ENCODE data around the gene DOCK3. TPM values are rescaled to one million over a fixed set of nuclear protein-coding genes. Genes with fewer than 3 reads are reported as not detected.

Gene DOCK3
- total and polyA plus RNA-seq, 3 donors from 2014 or later = 8.4 to 11.7 (median 11.2) TPM

DNA sequence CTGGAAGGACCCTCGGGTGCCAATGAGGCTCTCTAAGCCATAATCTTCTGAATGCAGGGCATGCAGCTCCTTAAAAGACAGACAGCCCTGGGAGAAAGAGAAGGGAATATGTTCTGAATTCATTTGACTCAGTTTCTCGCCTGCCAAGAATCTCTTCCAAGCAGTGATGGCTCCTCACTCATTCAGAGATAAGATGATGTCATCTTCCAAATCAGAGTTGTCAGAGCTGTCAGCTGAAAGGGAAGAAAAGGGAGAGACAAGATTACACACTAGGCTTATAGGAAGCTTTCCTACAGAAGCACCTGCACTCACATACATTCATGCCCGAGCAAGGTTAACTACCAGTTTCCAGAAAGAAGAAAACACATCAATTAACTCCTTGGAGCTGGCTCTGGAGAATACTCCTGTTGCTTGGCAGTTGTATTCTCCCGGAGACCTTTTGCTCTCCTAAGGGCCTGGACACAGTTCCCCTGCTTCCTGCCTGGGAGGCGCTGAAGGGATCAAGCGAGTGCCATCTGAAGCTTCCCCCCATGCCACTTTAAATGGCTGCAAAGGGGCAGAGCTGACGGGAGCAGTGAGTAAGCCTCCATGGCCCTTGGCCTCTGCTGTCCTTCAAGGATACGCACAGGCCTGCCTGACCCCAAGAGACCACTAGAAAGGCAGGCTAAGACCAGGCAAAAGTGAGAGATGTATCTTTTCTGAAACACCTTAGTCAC, 724.0 kb downstream of the DOCK3 start:
- no peaks in the 10 kb centered on the region for H3K27me3 ChIP-seq
- DNase-seq = no peak
- intact Hi-C loops (cut with DNase I; ENCODE audit: low total_unique reads) = loop anchor here (10.0 kb wide), 2 partner anchors 96 to 266 kb away; no protein-coding TSS in a partner anchor
- peaks cover 8% of the 10 kb centered on the region for H3K4me1 ChIP-seq
- TF ChIP-seq, protein P1, sequence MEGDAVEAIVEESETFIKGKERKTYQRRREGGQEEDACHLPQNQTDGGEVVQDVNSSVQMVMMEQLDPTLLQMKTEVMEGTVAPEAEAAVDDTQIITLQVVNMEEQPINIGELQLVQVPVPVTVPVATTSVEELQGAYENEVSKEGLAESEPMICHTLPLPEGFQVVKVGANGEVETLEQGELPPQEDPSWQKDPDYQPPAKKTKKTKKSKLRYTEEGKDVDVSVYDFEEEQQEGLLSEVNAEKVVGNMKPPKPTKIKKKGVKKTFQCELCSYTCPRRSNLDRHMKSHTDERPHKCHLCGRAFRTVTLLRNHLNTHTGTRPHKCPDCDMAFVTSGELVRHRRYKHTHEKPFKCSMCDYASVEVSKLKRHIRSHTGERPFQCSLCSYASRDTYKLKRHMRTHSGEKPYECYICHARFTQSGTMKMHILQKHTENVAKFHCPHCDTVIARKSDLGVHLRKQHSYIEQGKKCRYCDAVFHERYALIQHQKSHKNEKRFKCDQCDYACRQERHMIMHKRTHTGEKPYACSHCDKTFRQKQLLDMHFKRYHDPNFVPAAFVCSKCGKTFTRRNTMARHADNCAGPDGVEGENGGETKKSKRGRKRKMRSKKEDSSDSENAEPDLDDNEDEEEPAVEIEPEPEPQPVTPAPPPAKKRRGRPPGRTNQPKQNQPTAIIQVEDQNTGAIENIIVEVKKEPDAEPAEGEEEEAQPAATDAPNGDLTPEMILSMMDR (IDR thresholded peaks at IDR 0.05) = no peak
- no peak for TF ChIP-seq POLR2A (IDR thresholded peaks at IDR 0.05)
- H3K36me3 ChIP-seq (ENCODE audit: low read depth, missing control alignments) = no peaks in the 10 kb centered on the region
- H3K4me3 ChIP-seq = no peak overlapping the region
- no peaks in the 10 kb centered on the region for H3K9me3 ChIP-seq
- WGBS, 2 donors = 81 to 83% methylated on average over 8 of the region's 8 CpGs
- H3K27ac ChIP-seq = no peak overlapping the region

- H3K36me3 ChIP-seq (ENCODE audit: low read depth, missing control alignments) = no peaks in the 10 kb centered on the region
Measured at GRCh38 chr3:51400166-51400565, 725.4 kb downstream of the DOCK3 start.

DNA sequence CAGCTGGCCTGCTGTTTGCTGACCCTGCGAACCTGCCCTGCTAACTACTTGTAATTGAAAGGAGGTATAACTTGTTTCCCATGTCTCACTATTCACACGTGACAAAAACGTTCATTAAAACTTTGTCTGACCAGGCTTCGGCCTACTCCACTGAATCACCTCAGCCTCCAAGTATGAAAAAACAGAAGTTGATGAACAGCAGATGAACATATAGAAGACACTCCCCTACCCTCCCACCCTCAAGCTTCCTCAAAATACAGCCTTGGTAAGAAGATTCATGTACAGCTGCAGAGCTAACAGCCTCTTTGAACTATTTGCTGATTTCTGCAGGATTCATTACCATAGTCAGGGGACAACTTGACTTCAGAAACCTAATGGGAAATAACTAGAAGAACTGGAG, 727.0 kb downstream of the DOCK3 start:
- Histone ChIP-seq H3K27me3 (no peaks in the 10 kb centered on the region), H3K27ac (no peak overlapping the region), H3K9me3 (no peaks in the 10 kb centered on the region), H3K36me3 (ENCODE audit: low read depth, missing control alignments) (no peaks in the 10 kb centered on the region), H3K4me3 (no peak overlapping the region), H3K4me1 (peaks cover 7% of the 10 kb centered on the region)
- TF ChIP-seq, protein P1 (IDR thresholded peaks at IDR 0.05) = no peak
- TF ChIP-seq POLR2A (IDR thresholded peaks at IDR 0.05) = no peak
- 84 to 89% methylated on average over 4 of the region's 4 CpGs for WGBS, 2 donors
- intact Hi-C loops (cut with DNase I; ENCODE audit: low total_unique reads) = no loop called here
- DNase-seq = no peak

More at GRCh38 chr3:51400166-51400565, 725.4 kb downstream of the DOCK3 start:
- intact Hi-C loops (cut with DNase I; ENCODE audit: low total_unique reads) = no loop called here
- no peak for DNase-seq
- H3K4me3 ChIP-seq = no peak overlapping the region
- H3K9me3 ChIP-seq = no peaks in the 10 kb centered on the region
- 90 to 95% methylated on average over 2 to 4 of the region's 4 CpGs for WGBS, 2 donors
- H3K4me1 ChIP-seq = peaks cover 7% of the 10 kb centered on the region
- no peak overlapping the region for H3K27ac ChIP-seq
- TF ChIP-seq, protein P1 (IDR thresholded peaks at IDR 0.05) = no peak
- TF ChIP-seq POLR2A (IDR thresholded peaks at IDR 0.05) = no peak
- no peaks in the 10 kb centered on the region for H3K27me3 ChIP-seq

DNA sequence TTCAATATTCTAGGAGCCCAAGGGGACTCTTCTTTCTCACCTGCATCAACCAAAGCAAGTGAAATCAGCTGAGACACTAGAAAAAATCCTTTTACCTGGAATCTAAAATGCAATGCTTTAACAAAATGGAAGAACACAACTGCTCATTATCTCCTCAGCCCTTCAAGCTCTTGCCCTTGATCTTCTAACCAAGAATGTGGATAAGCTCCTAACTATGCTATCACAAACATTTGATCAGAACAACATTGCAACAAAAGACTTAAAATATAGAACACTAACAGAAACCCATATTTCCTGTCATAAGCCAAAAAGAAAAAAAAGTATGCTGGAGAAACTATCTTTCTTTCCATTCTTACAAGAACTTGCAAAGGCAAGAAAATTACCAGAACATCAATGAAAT, 728.9 kb downstream of the DOCK3 start:
- H3K27ac ChIP-seq = peak overlapping the region; percentile 48 to 53
- DNase-seq = no peak
- no peaks in the 10 kb centered on the region for H3K27me3 ChIP-seq
- no peaks in the 10 kb centered on the region for H3K9me3 ChIP-seq
- no peaks in the 10 kb centered on the region for H3K36me3 ChIP-seq (ENCODE audit: low read depth, missing control alignments)
- TF ChIP-seq, protein P1 (IDR thresholded peaks at IDR 0.05) = no peak
- no peak for TF ChIP-seq POLR2A (IDR thresholded peaks at IDR 0.05)
- no peak overlapping the region for H3K4me3 ChIP-seq
- intact Hi-C loops (cut with DNase I; ENCODE audit: low total_unique reads) = no loop called here
- peaks cover 7% of the 10 kb centered on the region for H3K4me1 ChIP-seq

- Histone ChIP-seq H3K4me3 (no peak overlapping the region), H3K27ac (no peak overlapping the region), H3K27me3 (no peaks in the 10 kb centered on the region), H3K4me1 (peaks cover 7% of the 10 kb centered on the region), H3K9me3 (no peaks in the 10 kb centered on the region), H3K36me3 (ENCODE audit: low read depth, missing control alignments) (no peaks in the 10 kb centered on the region)
- intact Hi-C loops (cut with DNase I; ENCODE audit: low total_unique reads) = no loop called here
- 95 to 96% methylated on average over 2 of the region's 2 CpGs for WGBS, 2 donors
- TF ChIP-seq, protein P1 (IDR thresholded peaks at IDR 0.05) = no peak
- TF ChIP-seq POLR2A (IDR thresholded peaks at IDR 0.05) = no peak
- no peak for DNase-seq
Measured at GRCh38 chr3:51408021-51408420, 733.3 kb downstream of the DOCK3 start.
